Upper lobe of right lung (tissue), 1 donor: ENCODE results near the gene NPAS3. TPM values are rescaled to one million over a fixed set of nuclear protein-coding genes. Genes with fewer than 3 reads are reported as not detected.

ENCODE experiments used
- ATAC-seq: fragments of 200-7000 bp; cut with Tn5 transposase; one replicate; pipeline ENCODE4 v1.9.1; 2020; ENCODE audit warnings: mild to moderate bottlenecking, moderate library complexity
- DNase-seq: peaks from one replicate; pipeline ENCODE4 v3.0.0-alpha.2; 2020
- H3K27ac ChIP-seq: fragments of 200-600 bp; one replicate; pipeline ENCODE4 v1.8.0; 2022
- H3K27me3 ChIP-seq: fragments of 200-600 bp; one replicate; pipeline ENCODE4 v1.8.0; 2022; ENCODE audit warnings: mild to moderate bottlenecking
- H3K36me3 ChIP-seq: fragments of 200-600 bp; one replicate; pipeline ENCODE4 v1.8.0; 2022
- H3K4me1 ChIP-seq: fragments of 200-600 bp; one replicate; pipeline ENCODE4 v1.8.0; 2022
- H3K4me3 ChIP-seq: fragments of 200-600 bp; one replicate; pipeline ENCODE4 v1.8.0; 2022; ENCODE audit warnings: mild to moderate bottlenecking
- H3K9me3 ChIP-seq: fragments of 200-600 bp; one replicate; pipeline ENCODE4 v1.8.0; 2022
- CTCF ChIP-seq: fragments of 200-600 bp; IDR thresholded peaks from one replicate; pipeline ENCODE4 v1.8.0; 2022; ENCODE audit warnings: antibody characterized with exemption
- intact Hi-C: fragments of 100-400 bp; cut with DNase I; formaldehyde crosslinking; loops from one replicate; pipeline ENCODE4 v1.11.0; 2022
- total RNA-seq: library from RNA; stranded (reverse); fragmentation: NEBNext Ultra II Directional; extraction: Animal tissue kit (Norgen Biotek cat#: 25700); gene quantifications from one replicate; pipeline ENCODE4 v1.2.1, GENCODE V29; 2021
- donor health status: DM: no; HTN: yes; CAD: no; lungs with severe emphysema.

NPAS3 gene
- total RNA-seq, 1 donor from 2014 or later, result 1.2 TPM

- ATAC-seq, result no peak
- no peak for TF ChIP-seq CTCF
These were observed 797.7 kb downstream of the NPAS3 start for GRCh38 chr14:33736299-33736825.

GRCh38 chr14:33736979-33737378, 798.3 kb downstream of the NPAS3 start:
- ATAC-seq, result no peak
- Histone ChIP-seq H3K27me3 (no peaks in the 10 kb centered on the region), H3K4me1 (no peaks in the 10 kb centered on the region), H3K4me3 (no peak overlapping the region), H3K9me3 (no peaks in the 10 kb centered on the region), H3K36me3 (no peaks in the 10 kb centered on the region), H3K27ac (no peak overlapping the region)
- intact Hi-C loops, result no loop called here
- no peak for DNase-seq
- no peak for TF ChIP-seq CTCF

More at GRCh38 chr14:33736299-33736825, 797.7 kb downstream of the NPAS3 start:
- Histone ChIP-seq H3K4me1 (no peaks in the 10 kb centered on the region), H3K27me3 (no peaks in the 10 kb centered on the region), H3K27ac (no peak overlapping the region), H3K36me3 (no peaks in the 10 kb centered on the region), H3K9me3 (no peaks in the 10 kb centered on the region), H3K4me3 (no peak overlapping the region)
- intact Hi-C loops, result no loop called here
- no peak for DNase-seq

- ATAC-seq (no peak), DNase-seq (no peak)
- H3K27ac ChIP-seq, result no peak overlapping the region
- intact Hi-C loops, result no loop called here
- TF ChIP-seq CTCF, result no peak
- no peak overlapping the region for H3K4me3 ChIP-seq
- no peaks in the 10 kb centered on the region for H3K27me3 ChIP-seq
- no peaks in the 10 kb centered on the region for H3K4me1 ChIP-seq
- H3K9me3 ChIP-seq, result no peaks in the 10 kb centered on the region
- H3K36me3 ChIP-seq, result no peaks in the 10 kb centered on the region
These were observed 798.8 kb downstream of the NPAS3 start for GRCh38 chr14:33737446-33737845.

GRCh38 chr14:33738029-33738428, 799.4 kb downstream of the NPAS3 start:
- Histone ChIP-seq H3K9me3 (no peaks in the 10 kb centered on the region), H3K27ac (no peak overlapping the region), H3K27me3 (no peaks in the 10 kb centered on the region), H3K4me1 (no peaks in the 10 kb centered on the region), H3K4me3 (no peak overlapping the region), H3K36me3 (no peaks in the 10 kb centered on the region)
- DNase-seq (no peak), ATAC-seq (no peak)
- intact Hi-C loops, result no loop called here
- no peak for TF ChIP-seq CTCF

- no peaks in the 10 kb centered on the region for H3K4me1 ChIP-seq
- no peaks in the 10 kb centered on the region for H3K27me3 ChIP-seq
- DNase-seq (no peak), ATAC-seq (no peak)
- H3K9me3 ChIP-seq, result no peaks in the 10 kb centered on the region
- H3K27ac ChIP-seq, result no peak overlapping the region
- no peaks in the 10 kb centered on the region for H3K36me3 ChIP-seq
- no peak for TF ChIP-seq CTCF
- intact Hi-C loops, result no loop called here
- H3K4me3 ChIP-seq, result no peak overlapping the region
These were observed 799.8 kb downstream of the NPAS3 start for GRCh38 chr14:33738491-33738890.

- Histone ChIP-seq H3K4me1 (no peaks in the 10 kb centered on the region), H3K9me3 (no peaks in the 10 kb centered on the region), H3K27ac (no peak overlapping the region), H3K27me3 (no peaks in the 10 kb centered on the region), H3K4me3 (no peak overlapping the region), H3K36me3 (no peaks in the 10 kb centered on the region)
- DNase-seq (no peak), ATAC-seq (no peak)
- intact Hi-C loops, result no loop called here
- TF ChIP-seq CTCF, result no peak
These were observed 801.9 kb downstream of the NPAS3 start for GRCh38 chr14:33740531-33740930.
